H1 (cell line): Measurements from ENCODE around the gene MAML3.

Source experiments
- EP300 ChIP-seq, 2 experiments: IDR thresholded peaks; 1 replicate in 1 of 2; 2 replicates in 1 of 2; pipeline ENCODE4 v1.6.1; 2011 to 2012; ENCODE audit warnings: low read depth in 2 of 2, low read length in 2 of 2, mild to moderate bottlenecking in 2 of 2, borderline replicate concordance in 1 of 2, inconsistent platforms in 1 of 2, moderate library complexity in 1 of 2
- JUND ChIP-seq: IDR thresholded peaks from 2 replicates; pipeline ENCODE4 v1.6.1; 2011; ENCODE audit warnings: mild to moderate bottlenecking, improper control_type of control experiment, low read length
- POLR2A ChIP-seq, 2 experiments: IDR thresholded peaks; 1 replicate in 1 of 2; 2 replicates in 1 of 2; pipeline ENCODE4 v1.6.1; 2011; ENCODE audit warnings: low read depth in 2 of 2, low read length in 2 of 2, mild to moderate bottlenecking in 2 of 2; ENCODE audit errors: control extremely low read depth in 1 of 2
- POLR2AphosphoS5 ChIP-seq: IDR thresholded peaks from 2 replicates; pipeline ENCODE4 v1.6.1; 2011; ENCODE audit warnings: low read depth, low read length
- TF ChIP-seq, protein P1 (sequence below), 3 experiments: IDR thresholded peaks; 1 replicate in 2 of 3; 2 replicates in 1 of 3; pipeline versions ENCODE4 v1.5.1 to v1.6.1; 2011; ENCODE audit warnings: low read length in 3 of 3, mild to moderate bottlenecking in 3 of 3, inconsistent platforms in 2 of 3, low read depth in 1 of 3, moderate library complexity in 1 of 3; ENCODE audit not compliant: insufficient read depth in 1 of 3; ENCODE audit errors: control extremely low read depth in 1 of 3

DNA sequence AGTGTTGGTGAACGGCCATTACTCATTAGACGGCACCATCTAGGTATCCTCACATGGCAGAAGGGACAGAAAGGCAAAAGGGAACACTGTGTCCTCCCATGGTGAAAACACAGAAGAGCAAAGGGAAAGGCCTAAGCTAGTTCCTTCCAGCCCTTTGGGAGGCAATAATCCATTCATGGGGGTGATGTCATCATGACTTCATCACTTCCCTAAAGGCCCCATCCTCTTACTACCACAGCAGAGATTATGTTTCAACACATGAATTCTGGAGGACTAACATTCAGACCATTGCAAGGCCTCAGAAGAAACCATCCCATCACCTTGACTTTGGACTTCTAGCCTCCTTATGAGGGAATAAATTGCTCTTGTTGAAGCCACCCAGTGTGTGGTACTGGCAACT is 250.1 kb downstream of the MAML3 start:
- TF ChIP-seq POLR2AphosphoS5 (no peak), JUND (no peak), POLR2A (IDR thresholded peaks at IDR 0.05; ENCODE audit: control extremely low read depth in 1 of 2, low read depth in 2 of 2, low read length in 2 of 2) (no peak), EP300 (IDR thresholded peaks at IDR 0.05; ENCODE audit: borderline replicate concordance in 1 of 2, low read depth in 2 of 2, low read length in 2 of 2) (no peak)
- TF ChIP-seq, protein P1, sequence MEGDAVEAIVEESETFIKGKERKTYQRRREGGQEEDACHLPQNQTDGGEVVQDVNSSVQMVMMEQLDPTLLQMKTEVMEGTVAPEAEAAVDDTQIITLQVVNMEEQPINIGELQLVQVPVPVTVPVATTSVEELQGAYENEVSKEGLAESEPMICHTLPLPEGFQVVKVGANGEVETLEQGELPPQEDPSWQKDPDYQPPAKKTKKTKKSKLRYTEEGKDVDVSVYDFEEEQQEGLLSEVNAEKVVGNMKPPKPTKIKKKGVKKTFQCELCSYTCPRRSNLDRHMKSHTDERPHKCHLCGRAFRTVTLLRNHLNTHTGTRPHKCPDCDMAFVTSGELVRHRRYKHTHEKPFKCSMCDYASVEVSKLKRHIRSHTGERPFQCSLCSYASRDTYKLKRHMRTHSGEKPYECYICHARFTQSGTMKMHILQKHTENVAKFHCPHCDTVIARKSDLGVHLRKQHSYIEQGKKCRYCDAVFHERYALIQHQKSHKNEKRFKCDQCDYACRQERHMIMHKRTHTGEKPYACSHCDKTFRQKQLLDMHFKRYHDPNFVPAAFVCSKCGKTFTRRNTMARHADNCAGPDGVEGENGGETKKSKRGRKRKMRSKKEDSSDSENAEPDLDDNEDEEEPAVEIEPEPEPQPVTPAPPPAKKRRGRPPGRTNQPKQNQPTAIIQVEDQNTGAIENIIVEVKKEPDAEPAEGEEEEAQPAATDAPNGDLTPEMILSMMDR (IDR thresholded peaks at IDR 0.05; ENCODE audit: control extremely low read depth in 1 of 3, insufficient read depth in 1 of 3, low read depth in 1 of 3, low read length in 3 of 3) = no peak
